WERI-Rb-1 (cell line): Measurements from ENCODE around the gene TERB1.

ENCODE experiments used
- DNase-seq: peaks from one replicate; pipeline ENCODE4 v3.0.0-alpha.2; 2020
- H3K27ac ChIP-seq: fragments of 250-450 bp; sonication (Bioruptor Pico); 2 replicates; pipeline ENCODE4 v1.5.1; 2020; ENCODE audit warnings: mild to moderate bottlenecking, moderate library complexity
- H3K27me3 ChIP-seq: fragments of 250-450 bp; sonication (Bioruptor Pico); 2 replicates; pipeline ENCODE4 v1.5.1; 2021; ENCODE audit warnings: mild to moderate bottlenecking, low read depth, moderate library complexity; ENCODE audit not compliant: insufficient read depth, severe bottlenecking
- H3K36me3 ChIP-seq: fragments of 250-450 bp; sonication (Bioruptor Pico); 2 replicates; pipeline ENCODE4 v1.5.1; 2020; ENCODE audit warnings: mild to moderate bottlenecking, moderate library complexity
- H3K4me3 ChIP-seq: 2 replicates; pipeline ENCODE4 v1.5.1; 2011; ENCODE audit warnings: low read depth, mild to moderate bottlenecking, control low read depth, low read length
- H3K9me3 ChIP-seq: fragments of 250-450 bp; sonication (Bioruptor Pico); 2 replicates; pipeline ENCODE4 v1.5.1; 2021; ENCODE audit warnings: mild to moderate bottlenecking, moderate library complexity; ENCODE audit not compliant: severe bottlenecking
- TF ChIP-seq, protein P1 (sequence below): IDR thresholded peaks from 2 replicates; pipeline ENCODE4 v1.5.1; 2011; ENCODE audit warnings: low read depth, mild to moderate bottlenecking, control low read depth, inconsistent platforms, low read length

TERB1 gene

GRCh38 chr16:66741169-66741900, 60.0 kb downstream of the TERB1 start:
- Histone ChIP-seq H3K9me3 (no peaks in the 10 kb centered on the region), H3K36me3 (peaks cover 95% of the 10 kb centered on the region), H3K27ac (no peak overlapping the region), H3K27me3 (no peaks in the 10 kb centered on the region), H3K4me3 (no peak overlapping the region)
- TF ChIP-seq, protein P1, sequence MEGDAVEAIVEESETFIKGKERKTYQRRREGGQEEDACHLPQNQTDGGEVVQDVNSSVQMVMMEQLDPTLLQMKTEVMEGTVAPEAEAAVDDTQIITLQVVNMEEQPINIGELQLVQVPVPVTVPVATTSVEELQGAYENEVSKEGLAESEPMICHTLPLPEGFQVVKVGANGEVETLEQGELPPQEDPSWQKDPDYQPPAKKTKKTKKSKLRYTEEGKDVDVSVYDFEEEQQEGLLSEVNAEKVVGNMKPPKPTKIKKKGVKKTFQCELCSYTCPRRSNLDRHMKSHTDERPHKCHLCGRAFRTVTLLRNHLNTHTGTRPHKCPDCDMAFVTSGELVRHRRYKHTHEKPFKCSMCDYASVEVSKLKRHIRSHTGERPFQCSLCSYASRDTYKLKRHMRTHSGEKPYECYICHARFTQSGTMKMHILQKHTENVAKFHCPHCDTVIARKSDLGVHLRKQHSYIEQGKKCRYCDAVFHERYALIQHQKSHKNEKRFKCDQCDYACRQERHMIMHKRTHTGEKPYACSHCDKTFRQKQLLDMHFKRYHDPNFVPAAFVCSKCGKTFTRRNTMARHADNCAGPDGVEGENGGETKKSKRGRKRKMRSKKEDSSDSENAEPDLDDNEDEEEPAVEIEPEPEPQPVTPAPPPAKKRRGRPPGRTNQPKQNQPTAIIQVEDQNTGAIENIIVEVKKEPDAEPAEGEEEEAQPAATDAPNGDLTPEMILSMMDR = no peak
- DNase-seq = no peak

- Histone ChIP-seq H3K36me3 (peaks cover 96% of the 10 kb centered on the region), H3K9me3 (no peaks in the 10 kb centered on the region), H3K27me3 (no peaks in the 10 kb centered on the region), H3K27ac (no peak overlapping the region), H3K4me3 (no peak overlapping the region)
- DNase-seq = no peak
- TF ChIP-seq, protein P1 = no peak
Measured at GRCh38 chr16:66740533-66740932, 60.9 kb downstream of the TERB1 start.

DNA sequence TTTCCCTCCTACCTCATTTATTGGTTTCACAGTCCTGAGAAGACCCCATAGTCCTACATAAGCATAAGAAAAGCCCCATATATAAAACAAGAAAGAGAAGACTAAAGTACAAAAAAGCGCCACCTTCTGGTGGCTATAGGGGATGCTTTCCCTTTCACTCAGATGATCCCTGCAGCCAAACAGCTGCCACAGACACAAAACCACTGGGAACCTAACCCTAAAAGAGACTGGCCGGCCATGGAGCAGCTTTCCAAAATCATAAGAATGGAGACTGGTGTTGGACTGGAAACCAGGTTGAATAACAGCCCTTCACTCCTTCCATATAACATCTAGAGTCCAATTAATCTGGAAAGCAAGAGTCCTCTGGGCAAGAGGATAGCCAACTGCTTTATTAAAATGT, 61.4 kb downstream of the TERB1 start:
- DNase-seq = no peak
- Histone ChIP-seq H3K4me3 (no peak overlapping the region), H3K9me3 (no peaks in the 10 kb centered on the region), H3K36me3 (peaks cover 96% of the 10 kb centered on the region), H3K27me3 (no peaks in the 10 kb centered on the region), H3K27ac (no peak overlapping the region)
- TF ChIP-seq, protein P1 = peak; percentile 70

DNA sequence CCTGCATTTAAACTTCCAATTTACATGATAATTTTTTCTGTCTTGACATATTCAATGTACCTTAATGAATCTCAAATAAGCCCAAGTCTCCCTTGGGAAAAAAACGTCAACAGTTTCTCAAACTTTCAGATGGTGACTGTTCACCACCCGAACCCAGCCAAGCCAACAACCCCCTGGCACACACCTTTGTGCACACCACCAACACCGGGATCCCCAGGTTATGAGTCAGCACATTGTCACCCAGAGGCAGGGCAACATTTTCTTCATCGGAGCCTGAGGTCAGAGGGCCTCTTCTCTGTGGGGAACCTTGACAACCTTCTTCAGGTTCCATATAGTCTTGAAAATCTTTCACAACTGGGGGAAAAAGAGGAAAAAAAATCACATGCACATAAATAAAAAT, 65.5 kb downstream of the TERB1 start:
- no peak for DNase-seq
- H3K36me3 ChIP-seq = peaks cover 98% of the 10 kb centered on the region
- TF ChIP-seq, protein P1 = no peak
- H3K27me3 ChIP-seq = no peaks in the 10 kb centered on the region
- H3K27ac ChIP-seq = no peak overlapping the region
- no peaks in the 10 kb centered on the region for H3K9me3 ChIP-seq
- H3K4me3 ChIP-seq = no peak overlapping the region

GRCh38 chr16:66731101-66731500, 70.3 kb downstream of the TERB1 start:
- Histone ChIP-seq H3K36me3 (peaks cover 92% of the 10 kb centered on the region), H3K27ac (no peak overlapping the region)

More at GRCh38 chr16:66731101-66731500, 70.3 kb downstream of the TERB1 start:
- DNase-seq = no peak
- TF ChIP-seq, protein P1 = no peak
- Histone ChIP-seq H3K4me3 (no peak overlapping the region), H3K9me3 (no peaks in the 10 kb centered on the region), H3K27me3 (no peaks in the 10 kb centered on the region)
